GM12874 (cell line): ENCODE data around the gene NAA25.

ENCODE experiments used
- TF ChIP-seq, protein P1 (sequence below): IDR thresholded peaks from 2 replicates; pipeline ENCODE4 v1.5.1; 2011; ENCODE audit warnings: low read depth, mild to moderate bottlenecking, control low read depth, low read length, moderate library complexity; ENCODE audit not compliant: insufficient read depth

The NAA25 gene

GRCh38 chr12:112140728-112141127 is 32.1 kb upstream of the NAA25 start:
- TF ChIP-seq, protein P1, sequence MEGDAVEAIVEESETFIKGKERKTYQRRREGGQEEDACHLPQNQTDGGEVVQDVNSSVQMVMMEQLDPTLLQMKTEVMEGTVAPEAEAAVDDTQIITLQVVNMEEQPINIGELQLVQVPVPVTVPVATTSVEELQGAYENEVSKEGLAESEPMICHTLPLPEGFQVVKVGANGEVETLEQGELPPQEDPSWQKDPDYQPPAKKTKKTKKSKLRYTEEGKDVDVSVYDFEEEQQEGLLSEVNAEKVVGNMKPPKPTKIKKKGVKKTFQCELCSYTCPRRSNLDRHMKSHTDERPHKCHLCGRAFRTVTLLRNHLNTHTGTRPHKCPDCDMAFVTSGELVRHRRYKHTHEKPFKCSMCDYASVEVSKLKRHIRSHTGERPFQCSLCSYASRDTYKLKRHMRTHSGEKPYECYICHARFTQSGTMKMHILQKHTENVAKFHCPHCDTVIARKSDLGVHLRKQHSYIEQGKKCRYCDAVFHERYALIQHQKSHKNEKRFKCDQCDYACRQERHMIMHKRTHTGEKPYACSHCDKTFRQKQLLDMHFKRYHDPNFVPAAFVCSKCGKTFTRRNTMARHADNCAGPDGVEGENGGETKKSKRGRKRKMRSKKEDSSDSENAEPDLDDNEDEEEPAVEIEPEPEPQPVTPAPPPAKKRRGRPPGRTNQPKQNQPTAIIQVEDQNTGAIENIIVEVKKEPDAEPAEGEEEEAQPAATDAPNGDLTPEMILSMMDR: no peak

DNA sequence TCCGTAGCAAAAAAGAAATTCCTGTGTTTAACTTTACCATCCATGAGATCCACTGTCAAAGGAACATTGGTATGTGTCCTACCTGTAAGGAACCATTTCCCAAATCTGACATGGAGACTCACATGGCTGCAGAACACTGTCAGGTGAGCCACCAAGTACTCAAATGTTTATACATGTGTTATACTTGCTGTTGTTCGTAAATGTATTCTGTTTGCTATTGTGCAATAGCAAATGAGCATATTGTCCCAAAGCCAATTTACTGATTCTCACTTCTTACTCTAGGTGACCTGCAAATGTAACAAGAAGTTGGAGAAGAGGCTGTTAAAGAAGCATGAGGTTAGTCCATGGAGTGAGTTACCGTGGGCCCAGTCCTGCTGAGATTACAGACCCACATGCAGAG is 26.1 kb upstream of the NAA25 start:
- TF ChIP-seq, protein P1: no peak

DNA sequence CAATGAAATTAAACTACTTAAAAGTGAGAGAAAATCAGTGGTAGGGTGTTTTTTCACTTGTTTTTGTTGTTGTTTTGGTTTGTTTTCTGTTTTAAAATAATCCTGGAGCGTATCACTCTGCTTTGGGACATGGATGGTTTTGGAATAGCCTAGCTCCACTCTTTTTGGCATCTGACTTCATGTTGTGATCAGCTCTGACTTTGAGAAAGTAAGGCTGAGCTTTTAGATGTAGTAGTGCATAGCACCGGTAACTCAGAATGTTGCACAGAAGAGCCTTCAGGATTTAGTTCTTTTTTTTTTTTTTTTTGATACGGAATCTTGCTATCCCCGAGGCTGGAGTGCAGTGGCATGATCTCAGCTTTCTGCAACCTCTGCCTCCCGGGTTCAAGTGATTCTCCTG is 24.8 kb upstream of the NAA25 start:
- TF ChIP-seq, protein P1: no peak

GRCh38 chr12:112131686-112132085 is 23.1 kb upstream of the NAA25 start:
- TF ChIP-seq, protein P1: no peak

GRCh38 chr12:112130441-112130998 is 21.9 kb upstream of the NAA25 start:
- TF ChIP-seq, protein P1: no peak

- TF ChIP-seq, protein P1: no peak
Measured at GRCh38 chr12:112126911-112127310, 18.3 kb upstream of the NAA25 start.

DNA sequence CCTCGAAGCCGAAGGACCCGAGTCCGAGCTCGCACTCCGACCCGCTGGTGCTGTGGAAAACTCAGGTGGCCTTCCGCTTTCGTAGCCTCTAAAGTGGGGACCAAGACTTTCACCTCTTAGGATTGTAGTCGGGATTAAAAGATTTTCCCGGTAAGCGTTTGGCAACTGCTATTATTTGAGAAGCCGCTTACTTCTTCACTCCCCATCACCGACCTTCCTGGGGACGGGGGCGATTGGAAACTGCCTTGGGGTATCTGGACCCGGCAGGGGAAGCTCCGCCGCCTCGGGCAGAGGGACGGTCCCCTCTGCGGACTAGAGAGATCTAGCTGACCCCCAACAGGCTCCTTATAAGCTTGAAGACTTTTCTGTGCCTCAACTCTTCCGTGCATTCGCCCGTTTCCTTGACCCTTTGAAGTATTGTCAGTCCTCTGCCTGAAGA is 17.4 kb upstream of the NAA25 start:
- TF ChIP-seq, protein P1: no peak
